NCI-H2196 (cell line): Measurements from ENCODE around the gene PPCDC.
A peak's percentile ranks its signal among the peaks of the same experiment; 100 is the strongest.

Source experiments
- DNase-seq: peaks from one replicate; lab custom pipeline; 2025; ENCODE audit not compliant: unreplicated experiment; lab: John Stamatoyannopoulos, UW

PPCDC gene

DNA sequence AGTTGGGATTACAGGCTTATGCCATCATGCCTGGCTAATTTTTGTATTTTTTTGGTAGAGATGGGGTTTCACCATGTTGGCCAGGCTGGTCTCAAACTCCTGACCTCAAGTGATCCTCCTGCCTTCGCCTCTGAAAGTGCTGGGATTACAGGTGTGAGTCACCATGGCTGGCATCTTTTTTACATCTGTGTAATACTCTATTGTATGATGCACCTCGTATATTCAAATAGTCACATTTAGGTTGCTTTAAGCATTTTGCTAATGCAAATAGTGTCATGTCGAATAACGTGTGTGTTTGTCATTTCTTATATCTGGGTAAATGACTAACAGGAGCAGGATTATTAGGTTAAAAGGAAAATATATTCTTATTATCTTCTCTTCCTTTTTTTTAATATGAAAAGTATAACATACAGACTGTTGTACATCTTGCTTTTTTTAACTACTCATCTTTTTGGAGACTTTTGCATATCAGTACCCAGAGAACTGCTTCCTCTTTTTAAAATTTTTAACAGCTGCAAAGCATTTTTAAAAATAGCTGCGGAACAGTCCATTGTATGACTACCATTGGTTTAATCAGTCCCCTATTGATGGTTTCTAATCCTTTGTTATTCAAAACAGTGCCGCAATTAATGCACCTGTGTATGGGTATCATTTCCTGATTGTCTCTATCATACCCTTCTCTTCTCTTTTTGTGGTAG is 14.6 kb upstream of the PPCDC start:
- DNase-seq: no peak

DNA sequence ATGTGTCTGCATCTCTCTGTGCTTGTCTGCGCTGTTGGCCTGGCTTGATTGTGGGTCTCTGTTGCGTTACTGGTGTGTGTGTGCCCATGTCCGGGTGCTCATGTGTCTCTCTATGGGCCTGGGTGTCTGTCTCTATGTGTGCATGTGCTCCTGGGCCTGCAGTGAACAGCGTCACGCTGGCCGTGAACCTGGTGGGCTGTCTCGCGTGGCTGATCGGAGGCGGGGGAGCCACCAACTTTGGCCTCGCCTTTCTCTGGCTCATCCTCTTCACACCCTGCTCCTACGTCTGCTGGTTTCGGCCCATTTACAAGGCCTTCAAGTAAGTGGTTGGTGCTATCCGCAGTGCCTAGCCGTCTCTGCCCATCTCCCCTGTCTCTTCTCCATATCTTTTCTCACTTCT is 7.0 kb upstream of the PPCDC start:
- no peak for DNase-seq

- DNase-seq: no peak
These were observed 3.5 kb upstream of the PPCDC start for GRCh38 chr15:75019916-75020315.

DNA sequence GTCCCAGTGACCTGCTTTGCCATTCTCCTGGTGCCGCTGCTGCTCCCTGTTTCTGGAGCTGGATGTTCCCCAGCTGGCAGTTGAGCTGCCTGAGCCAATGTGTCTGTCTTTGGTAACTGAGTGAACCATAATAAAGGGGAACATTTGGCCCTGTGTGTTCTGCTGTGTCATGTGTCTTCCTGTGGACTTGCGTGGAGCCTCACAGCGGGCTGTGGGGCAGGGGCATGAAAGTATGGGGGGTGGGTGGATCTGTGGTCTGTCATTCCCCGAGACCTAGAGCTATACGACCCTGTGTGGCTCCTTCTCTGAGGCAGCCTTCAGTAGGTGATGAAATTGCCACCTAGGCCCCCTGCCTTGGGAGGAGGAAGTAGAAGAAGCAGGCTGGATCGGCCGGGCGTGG is 2.0 kb upstream of the PPCDC start:
- DNase-seq: no peak

- DNase-seq: no peak
These were observed 608 bp upstream of the PPCDC start for GRCh38 chr15:75022783-75023180.

- DNase-seq: peak; percentile 3
These were observed 664 bp downstream of the PPCDC start for GRCh38 chr15:75023872-75024636.

GRCh38 chr15:75025107-75025506 is 1.7 kb downstream of the PPCDC start:
- peak; percentile 29 for DNase-seq

DNA sequence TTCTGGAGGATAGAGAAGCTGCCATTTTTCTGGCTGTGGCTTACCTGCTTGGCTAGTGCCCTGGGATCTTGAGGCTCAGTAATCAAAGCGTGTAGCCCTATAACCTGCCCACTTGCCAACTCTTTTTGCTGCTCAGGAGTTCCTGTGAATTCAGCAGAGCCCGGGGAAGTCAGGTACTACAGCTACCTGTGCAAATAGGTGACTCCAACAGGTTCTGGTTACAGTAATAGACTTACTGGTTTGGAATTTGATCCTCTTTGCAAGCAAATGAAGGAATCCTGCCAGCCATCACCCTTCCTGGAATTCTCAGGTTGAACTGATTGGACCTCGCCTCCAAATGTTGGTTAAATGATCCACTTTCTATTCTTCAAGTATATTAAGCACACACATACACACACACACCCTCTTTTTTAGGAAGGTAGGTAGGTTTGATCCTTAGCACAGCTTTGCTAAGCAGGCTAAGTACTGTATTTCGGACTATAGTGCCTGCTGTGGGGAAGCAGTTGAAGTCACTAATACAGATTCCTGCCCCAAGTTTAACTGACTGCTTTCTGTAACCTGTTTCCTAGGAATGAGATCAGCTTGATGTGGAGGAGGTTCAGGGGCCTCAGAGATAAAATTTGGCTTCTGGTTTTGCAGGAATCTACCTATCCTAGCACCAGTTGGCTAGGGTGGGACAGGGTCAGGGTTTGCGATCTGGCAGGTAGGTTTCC is 2.3 kb downstream of the PPCDC start:
- DNase-seq: peak; percentile 29

- no peak for DNase-seq
These were observed 4.2 kb downstream of the PPCDC start for GRCh38 chr15:75027551-75027950.

DNA sequence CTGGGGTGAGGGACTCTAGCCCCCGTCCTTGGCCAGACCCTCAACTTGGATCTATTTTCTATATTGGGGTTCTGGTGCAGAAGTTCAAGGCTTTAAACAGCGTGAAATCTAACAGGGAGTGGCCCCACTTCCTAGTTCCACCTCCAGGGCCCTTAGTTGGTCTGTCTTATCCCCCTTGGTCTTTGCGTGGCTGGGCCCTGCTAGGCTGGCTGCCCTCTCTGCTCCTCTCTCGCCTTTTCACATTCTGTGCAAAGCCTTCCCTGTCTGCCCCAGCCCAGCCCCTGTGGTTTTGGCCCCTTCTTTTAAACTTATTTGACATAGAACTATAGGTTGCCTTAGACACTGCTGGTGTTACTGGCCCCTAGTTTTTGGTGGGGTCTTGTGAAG is 5.6 kb downstream of the PPCDC start:
- DNase-seq: no peak

- DNase-seq: peak; percentile 60
These were observed 6.1 kb downstream of the PPCDC start for GRCh38 chr15:75029378-75030022.

DNA sequence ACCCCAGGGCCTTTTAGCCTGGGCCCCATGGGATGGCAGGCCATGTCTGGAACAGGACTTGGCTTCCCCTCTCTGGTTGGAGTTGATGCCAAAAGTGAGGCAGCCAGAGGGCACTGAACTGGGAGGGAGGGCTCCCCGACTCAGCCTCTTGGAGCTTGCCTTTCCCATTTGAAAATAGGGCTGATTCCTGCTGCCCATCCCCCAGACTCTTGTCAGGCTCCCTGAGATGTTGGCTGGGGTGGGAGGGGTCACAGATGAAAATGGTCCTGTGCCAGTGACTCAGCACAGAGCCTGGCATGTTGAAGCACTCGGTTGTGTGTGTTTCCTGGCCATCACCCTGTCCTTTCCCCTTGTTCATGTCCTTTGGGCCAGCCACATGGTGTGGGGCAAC is 6.6 kb downstream of the PPCDC start:
- no peak for DNase-seq

GRCh38 chr15:75030424-75030823 is 7.0 kb downstream of the PPCDC start:
- no peak for DNase-seq

DNA sequence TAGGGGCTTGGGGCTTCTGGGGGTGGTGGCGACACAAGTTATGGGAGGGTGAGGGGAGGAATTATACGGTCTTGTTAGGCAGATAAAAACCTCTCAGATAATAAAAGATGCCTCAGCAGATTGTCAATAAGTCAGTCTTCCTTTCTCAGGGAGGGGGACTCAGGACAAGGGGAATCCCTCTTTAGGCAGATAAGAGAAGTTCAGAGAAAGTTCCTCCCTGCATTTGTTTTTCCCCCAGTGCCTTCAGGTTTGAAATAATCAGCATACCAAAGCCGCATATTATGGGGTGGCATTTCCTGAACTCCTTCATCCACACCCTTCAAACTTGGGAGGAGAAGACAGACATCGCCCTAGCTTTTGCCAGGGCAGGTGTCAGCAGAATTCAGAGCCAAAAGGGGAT is 8.5 kb downstream of the PPCDC start:
- no peak for DNase-seq

DNA sequence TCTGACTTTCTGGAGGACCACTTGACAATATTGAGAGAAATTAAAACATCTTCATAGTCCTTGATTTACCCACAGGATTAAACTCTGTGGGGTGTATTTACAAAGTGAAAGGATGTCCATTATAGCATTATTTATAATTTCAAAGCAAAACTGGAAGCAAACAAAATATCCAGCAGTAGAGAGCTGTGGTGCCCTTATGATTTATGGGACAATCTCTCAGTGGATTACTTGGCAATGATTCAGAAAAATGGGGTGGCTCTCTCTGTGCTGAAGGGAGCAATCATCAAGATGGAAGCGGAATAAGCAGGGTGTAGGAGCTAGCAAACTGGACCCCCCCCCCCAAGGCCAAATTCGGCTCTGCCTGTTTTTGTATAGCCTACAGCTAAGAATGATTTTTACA is 9.0 kb downstream of the PPCDC start:
- DNase-seq: no peak

- no peak for DNase-seq
These were observed 10.4 kb downstream of the PPCDC start for GRCh38 chr15:75033809-75034208.

DNA sequence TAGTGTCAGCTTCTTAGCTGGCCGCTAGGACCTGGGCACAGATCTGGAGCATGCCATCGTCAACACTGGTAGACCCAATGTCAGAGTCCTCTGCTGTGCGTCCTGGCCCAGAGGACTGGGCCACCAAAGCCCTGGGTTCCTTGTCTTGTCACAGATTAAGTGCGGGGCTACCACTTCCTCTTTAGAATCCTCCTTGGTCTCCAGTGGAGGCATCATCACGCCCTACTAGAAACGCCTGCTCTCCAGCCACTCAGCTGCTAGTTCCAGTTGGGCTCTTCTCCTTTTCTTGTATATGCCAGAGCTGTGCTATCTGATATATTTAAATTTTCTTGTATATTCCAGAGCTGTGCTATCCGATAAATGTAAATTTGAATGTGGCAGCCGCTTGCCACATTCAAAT is 11.2 kb downstream of the PPCDC start:
- DNase-seq: no peak

DNA sequence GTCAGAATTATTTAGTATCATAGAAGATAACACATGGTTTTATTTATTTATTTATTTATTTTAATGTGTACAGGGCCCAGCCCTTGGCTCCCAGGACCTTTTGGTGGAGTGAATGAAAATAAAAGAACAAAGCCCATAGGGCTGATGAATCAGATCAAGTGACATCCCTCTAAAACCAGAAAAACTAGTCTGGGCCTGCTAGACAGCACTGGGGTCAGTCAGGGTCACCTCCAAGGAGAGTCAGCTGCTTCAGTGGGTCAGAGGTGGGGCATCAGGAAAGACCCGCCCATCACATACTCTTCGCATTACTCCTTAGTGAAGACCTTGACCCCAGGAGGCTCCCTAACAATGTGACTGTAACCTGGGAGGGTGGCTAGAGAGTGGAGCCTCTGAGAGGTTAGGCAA is 12.8 kb downstream of the PPCDC start:
- peak; percentile 12 for DNase-seq

DNA sequence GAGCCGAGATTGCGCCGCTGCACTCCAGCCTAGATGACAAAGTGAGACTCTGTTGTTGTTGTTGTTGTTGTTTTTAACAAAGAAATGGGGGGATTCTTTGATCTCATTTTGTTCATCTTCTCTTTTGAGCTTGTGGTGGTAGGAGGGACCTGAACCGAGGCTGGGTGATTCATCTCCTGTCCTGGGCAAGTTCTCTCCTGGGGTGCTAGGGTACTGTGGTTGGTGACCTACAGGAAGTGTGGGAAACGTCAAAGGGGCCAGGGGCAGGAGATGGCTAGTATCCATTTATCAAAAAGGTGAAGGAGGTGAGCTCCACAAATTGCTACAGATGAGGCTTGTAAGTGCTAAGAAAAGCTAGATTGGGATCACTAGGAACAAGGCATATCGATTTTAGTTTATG is 14.3 kb downstream of the PPCDC start:
- no peak for DNase-seq

DNA sequence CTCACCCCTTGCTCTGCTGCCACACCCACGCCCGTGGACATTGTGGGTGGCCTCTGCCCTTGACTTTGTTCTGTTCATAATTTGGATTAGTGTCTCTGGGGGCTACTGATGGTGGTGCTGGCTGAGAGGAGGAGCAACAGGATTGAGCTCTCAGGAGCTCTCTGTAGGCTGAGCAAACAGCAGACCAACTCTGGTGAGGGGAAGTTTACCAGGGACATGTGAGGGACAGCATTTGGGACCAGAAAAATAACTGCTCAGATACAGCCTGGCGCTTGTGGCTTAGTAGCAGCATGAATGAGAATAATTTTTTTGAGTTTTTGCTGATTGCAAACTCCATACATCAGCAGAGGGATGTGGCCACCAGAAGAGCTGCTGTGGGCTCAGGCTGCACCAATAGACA is 14.8 kb downstream of the PPCDC start:
- DNase-seq: no peak

- peak; percentile 16 for DNase-seq
These were observed 19.5 kb downstream of the PPCDC start for GRCh38 chr15:75042730-75043508.
